Effector CD8-positive, alpha-beta T cell (primary cell): ENCODE data around the gene GALNT1.

Source experiments
- DNase-seq: peaks from one replicate; lab custom pipeline; 2025; lab: John Stamatoyannopoulos, UW

The GALNT1 gene

DNA sequence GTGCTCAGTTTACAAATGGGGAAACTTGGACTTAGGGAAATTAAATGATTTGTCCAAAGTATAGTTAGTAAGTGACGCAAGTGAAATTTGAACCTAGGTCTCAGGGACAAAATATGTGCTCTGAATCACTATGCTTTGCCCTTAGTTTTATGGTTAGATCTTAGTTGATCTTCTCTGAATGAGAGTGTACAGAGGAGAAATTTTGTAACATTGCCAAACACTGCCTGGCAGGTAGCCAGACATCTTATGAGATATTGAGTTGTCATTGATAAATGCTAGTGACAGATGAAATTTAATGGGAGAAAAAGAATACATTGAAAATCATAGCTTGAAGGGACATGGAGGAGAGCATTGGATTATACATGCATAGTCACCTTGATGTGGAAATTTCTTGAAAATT lies 91.4 kb downstream of the GALNT1 start:
- DNase-seq = no peak

DNA sequence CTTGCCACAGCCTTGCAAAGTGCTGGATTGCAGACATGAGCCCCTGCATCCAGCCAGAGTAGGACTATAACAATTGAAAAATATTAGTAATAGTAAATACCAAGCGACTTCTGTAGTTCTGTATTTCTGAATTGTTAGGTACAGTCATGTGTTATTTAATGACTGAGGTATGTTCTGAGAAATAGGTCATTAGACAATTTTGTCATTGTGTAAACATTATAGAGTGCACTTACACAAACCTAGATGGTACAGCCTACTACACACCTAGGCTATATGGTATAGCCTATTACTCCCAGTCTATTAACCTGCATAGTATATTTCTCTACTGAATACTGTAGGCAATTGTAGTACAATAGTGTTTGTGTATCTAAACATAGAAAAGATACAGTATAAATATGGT lies 92.1 kb downstream of the GALNT1 start:
- no peak for DNase-seq

DNA sequence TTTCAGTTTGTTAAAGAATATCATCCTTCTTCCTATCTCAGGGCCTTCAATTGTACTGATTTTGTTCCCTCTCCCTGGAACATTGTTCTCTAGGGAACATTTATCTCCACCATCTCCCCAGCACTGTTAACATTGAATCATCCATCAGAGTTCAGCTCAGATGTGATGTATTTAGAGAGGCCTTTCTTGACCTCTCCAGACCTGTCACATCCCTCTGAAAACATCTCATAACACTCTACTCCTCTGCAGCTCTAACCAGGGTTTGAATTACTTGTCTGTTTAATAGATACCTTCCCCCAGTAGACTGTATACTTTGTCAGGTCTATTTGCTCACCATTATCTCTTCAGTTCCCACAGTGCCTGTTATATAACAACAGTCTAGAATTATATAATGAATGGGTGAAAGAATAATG lies 98.6 kb downstream of the GALNT1 start:
- DNase-seq = no peak

- DNase-seq = no peak
These were observed 100.8 kb downstream of the GALNT1 start for GRCh38 chr18:35682281-35682867.

- DNase-seq = no peak
These were observed 101.5 kb downstream of the GALNT1 start for GRCh38 chr18:35683021-35683420.

DNA sequence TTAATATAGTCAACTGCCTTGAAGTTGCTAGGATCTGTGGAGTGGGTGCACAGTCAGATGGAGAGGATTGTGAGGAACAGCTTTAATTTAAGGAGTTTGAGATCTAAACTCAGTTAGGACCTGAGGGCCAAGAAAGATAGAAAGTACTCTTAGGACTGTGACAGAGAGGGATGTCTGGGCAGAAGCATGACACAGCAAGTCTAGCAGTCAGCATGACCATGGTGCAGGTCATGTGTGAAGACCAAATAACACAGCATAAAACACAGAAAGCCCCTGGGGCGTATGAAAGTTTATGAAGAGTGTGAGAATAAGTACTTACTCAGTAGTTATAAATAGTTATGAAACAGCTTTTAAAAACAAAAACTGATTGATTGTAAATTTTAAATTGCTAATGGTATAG lies 107.2 kb downstream of the GALNT1 start:
- DNase-seq = no peak

- no peak for DNase-seq
These were observed 108.2 kb downstream of the GALNT1 start for GRCh38 chr18:35689728-35690127.

GRCh38 chr18:35691625-35692024 lies 110.1 kb downstream of the GALNT1 start:
- DNase-seq = no peak

DNA sequence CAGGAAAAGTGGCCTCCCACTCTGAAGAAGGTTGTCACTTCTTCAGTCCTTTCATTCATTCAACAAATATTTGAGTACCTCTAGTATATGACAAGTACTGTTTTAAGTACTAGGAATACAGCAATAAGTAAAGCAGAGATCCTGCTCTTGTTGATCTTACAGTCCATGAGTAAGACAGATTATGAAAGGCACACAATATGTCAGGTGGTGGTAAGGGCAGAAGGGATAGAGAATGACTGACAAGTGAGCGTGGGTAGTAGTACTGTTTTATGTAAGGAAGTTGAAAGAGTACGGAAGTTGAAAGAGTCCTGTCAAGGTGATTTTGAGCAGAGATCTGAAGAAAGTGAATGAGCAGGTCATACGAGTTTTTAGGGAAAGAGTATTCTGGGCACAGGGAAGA lies 111.3 kb downstream of the GALNT1 start:
- DNase-seq = no peak

DNA sequence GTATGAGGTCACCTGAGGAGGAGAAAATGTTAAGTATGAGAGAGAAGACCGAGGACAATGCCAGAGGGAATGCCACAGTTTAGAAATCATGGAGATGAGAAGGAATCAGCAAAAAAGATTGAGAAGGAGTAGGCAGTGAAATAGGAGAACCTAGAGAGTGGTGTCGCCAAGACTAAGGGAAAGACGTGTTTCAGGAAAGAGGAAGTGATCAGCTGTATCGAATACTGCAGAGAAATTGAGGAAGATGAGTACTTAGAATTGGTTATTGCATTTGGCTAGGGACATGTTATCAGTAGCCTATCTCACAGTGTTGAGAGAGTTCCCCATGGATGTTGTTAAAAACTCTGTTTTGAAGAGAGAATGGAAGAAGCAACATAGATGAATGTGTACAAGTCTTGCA lies 112.3 kb downstream of the GALNT1 start:
- DNase-seq = no peak

GRCh38 chr18:35694808-35695207 lies 113.3 kb downstream of the GALNT1 start:
- no peak for DNase-seq

DNA sequence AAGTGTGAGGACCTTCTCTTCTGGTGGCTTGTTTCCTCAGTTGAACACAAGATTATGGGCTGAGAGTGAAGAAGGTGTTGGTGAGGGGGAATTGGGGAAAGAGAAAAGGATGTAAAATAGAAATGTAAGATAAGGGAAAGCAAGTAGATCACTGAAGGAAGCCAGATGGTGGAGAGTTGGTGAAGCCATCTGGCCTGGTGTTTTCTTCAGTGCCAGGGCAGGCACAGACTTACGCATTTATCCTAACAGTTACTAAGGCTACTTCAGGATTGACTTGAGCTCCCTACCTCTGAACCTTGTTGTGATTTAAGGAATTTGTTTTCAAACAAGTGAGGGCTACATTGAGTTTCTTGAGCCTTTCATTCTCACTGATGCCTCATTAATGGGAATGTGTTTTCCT lies 113.8 kb downstream of the GALNT1 start:
- no peak for DNase-seq

DNA sequence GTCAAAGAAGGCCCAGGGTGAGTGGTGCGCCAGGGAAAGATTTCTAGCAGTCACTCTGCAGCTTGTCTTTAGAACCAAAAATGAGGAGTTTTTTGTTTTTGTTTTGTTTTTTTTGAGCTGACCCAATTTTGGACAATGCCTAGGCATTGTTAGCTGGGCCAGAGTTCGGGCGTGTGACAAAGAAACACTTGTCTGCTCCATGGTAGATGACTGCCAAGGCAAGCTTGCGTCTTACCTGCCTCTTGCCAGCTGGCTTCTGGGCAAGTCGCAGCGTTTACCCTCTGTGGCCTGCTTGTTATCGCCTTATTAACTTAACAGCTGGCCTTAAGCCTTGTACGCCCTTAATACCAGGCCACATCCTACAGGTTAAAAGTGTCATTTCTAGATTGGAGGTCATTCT lies 114.3 kb downstream of the GALNT1 start:
- DNase-seq = no peak

- DNase-seq = no peak
These were observed 114.8 kb downstream of the GALNT1 start for GRCh38 chr18:35696307-35696706.

DNA sequence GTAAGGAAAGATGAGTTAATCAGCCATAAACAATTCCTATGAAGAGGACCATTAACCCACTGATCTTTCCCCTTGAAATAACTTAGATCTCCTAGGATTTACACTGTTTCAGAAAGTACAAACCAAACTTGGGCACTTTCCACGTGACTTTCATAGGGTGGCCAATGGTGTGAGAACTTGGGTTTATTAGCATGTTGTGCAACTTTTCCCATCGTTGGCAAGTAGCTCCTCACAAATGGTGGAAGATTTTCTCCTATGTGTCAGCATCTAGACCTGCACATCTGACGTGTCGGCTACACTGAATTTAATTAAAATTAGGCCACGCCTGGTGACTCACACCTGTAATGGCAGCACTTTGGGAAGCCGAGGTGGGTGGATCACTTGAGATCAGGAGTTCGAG lies 116.3 kb downstream of the GALNT1 start:
- no peak for DNase-seq

GRCh38 chr18:35703043-35703688 lies 121.6 kb downstream of the GALNT1 start:
- DNase-seq = no peak

DNA sequence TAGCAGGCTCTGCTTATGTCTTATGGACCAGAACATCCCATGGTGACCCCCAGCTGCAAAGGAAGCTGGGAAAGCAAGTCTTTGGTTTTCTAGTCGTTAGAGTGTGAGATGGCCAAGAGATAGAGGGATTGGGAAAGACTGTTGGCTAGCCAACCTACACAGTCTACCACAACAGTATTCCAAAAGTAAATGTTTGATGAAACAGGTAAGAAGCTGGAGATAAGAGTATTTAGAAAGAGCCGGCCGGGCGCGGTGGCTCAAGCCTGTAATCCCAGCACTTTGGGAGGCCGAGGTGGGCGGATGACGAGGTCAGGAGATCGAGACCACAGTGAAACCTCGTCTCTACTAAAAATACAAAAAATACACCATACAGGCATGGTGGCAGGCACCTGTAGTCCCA lies 124.4 kb downstream of the GALNT1 start:
- no peak for DNase-seq

DNA sequence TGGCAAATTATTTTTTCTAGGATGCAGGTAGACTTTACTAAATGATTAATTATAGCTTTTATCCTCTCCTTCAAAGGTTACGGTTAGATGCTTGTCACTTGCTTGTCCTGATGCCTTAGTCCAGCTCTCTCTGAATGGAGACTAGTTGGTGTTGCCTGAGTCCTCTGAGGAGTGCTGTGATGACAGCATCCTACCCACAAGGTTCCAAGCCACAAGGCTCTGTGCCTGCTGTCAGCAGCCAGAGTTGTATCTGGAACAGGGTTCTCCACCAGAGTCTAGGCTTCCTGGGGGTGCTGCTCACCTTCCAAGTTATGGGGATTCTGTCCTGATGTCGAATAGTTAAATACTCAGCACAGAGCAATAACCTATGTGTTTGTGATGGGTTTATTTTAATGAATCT lies 125.7 kb downstream of the GALNT1 start:
- DNase-seq = no peak

- no peak for DNase-seq
These were observed 126.1 kb downstream of the GALNT1 start for GRCh38 chr18:35707674-35708073.

DNA sequence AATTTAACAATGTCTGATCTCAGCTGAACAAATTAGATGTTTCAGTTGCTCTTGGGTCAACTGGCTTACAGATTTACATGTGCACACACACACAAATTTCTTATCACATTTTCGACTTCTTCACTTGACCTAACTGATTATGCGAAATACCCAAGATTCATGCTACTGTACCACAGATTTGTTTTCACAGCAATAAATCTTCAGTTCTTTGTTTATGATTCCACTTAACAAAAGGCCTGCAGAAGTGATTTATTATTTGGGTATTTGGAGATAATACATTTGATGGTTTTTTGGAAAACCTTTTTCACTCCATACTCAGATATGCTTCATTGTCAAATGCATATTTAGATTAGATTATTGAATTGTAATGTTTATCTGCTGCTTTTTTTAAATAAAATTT lies 129.0 kb downstream of the GALNT1 start:
- DNase-seq = no peak

DNA sequence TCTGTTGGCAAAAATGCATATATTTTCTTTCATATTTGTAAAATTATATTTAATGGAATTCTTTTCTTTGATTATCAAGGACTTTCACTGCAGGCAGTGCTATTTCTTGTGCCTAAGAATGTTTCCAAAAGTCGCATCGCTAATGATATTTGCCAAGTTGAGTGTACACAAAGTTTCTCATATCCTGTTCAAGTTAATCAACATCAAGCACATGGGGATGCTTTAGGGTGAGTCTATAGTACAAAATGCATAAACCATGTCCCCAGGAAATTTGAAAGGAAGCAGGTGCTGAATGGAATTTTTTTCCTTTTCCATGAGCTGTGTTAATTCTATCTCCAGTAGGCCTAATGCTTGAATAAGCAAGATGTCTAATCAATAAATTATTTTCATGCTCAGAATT lies 129.7 kb downstream of the GALNT1 start:
- no peak for DNase-seq

DNA sequence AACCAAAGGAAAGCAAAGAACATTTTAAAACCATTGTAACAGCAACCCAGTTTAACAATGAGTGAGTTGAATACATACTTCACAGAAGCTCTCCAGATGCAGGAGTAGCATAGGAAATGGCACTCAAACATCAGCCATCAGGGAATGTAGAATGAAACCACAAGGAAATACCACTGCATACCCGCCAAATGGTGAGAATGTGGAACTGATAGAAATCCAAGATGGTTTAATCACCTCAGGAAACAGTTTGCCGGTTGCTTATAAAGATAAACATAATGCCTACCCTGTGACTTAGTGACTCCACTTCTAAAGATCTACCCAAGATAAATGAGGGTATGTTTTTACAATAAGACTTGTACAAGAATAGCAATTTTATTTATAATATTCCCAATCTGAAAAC lies 132.0 kb downstream of the GALNT1 start:
- no peak for DNase-seq

DNA sequence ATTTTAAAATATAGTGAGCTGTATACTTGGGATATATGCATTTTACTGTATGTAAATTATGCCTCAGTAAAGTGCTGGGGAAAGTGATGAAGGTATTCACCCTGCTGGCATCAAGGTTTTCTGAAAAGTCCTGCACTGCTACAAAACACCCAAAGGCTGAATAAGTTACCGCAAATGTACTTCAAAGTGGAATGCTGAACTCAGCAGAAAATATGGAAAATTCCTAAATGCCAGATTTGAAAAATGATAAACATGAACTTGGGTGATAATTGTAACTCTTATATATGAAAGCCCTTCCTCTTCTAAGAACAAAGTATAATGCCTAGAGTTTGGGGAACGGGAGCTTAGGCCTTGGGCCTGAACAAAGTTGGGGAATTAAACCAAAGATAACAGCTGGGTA lies 133.0 kb downstream of the GALNT1 start:
- DNase-seq = no peak

- no peak for DNase-seq
These were observed 133.6 kb downstream of the GALNT1 start for GRCh38 chr18:35715139-35715538.
